ENCODE data around the gene TTLL5. TPM values are rescaled to one million over a fixed set of nuclear protein-coding genes. Genes with fewer than 3 reads are reported as not detected.

The TTLL5 gene
- total and polyA plus RNA-seq, 9 of the 15 experiments (the other 6 are each of a cell fraction or from before 2014, with no cell fraction given): 4.1 to 18.9 (median 12.6) TPM

DNA sequence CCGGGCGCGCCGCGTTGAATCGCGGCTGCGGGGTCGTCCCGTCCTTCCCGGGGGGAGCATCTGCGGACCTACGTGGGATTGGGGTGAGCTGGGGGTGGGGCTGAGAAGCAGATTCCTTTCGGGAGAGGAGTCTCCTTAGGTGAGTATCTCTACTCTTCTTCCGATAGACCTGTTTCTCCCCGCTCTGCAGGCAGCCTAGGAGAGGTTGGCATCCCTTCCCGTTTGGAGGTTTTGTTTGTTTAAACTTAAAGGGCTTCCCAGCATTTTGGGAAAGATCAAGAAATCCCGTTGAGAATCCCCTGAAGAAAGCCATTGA lies 411 bp downstream of the TTLL5 start:
- H3K4me3 ChIP-seq: peak overlapping the region; percentile 96
- TF ChIP-seq PCBP1 (IDR thresholded peaks at IDR 0.05; ENCODE audit: low read depth, low read length, poor library complexity, severe bottlenecking) (peak; percentile 8), FOXJ2 (tag; IDR thresholded peaks at IDR 0.05) (peak; percentile 3; the same call in 1 of the 2 replicates), ILK (tag; IDR thresholded peaks at IDR 0.05; ENCODE audit: borderline replicate concordance, low read depth) (no peak), SAP30 (IDR thresholded peaks at IDR 0.05; ENCODE audit: borderline replicate concordance, insufficient read depth, low read depth, low read length, poor library complexity, severe bottlenecking) (peak; percentile 29), PHF8 (IDR thresholded peaks at IDR 0.05; ENCODE audit: borderline replicate concordance, low read length) (peak; percentile 11; the same call in 1 of the 2 replicates), RBBP5 (IDR thresholded peaks at IDR 0.05; ENCODE audit: borderline replicate concordance, insufficient read depth, low read length, poor library complexity, severe bottlenecking) (peak; percentile 1), CC2D1A (IDR thresholded peaks at IDR 0.05) (no peak)
- TF ChIP-seq, protein P1, sequence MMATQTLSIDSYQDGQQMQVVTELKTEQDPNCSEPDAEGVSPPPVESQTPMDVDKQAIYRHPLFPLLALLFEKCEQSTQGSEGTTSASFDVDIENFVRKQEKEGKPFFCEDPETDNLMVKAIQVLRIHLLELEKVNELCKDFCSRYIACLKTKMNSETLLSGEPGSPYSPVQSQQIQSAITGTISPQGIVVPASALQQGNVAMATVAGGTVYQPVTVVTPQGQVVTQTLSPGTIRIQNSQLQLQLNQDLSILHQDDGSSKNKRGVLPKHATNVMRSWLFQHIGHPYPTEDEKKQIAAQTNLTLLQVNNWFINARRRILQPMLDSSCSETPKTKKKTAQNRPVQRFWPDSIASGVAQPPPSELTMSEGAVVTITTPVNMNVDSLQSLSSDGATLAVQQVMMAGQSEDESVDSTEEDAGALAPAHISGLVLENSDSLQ (IDR thresholded peaks at IDR 0.05): no peak
- in situ Hi-C loops (cut with MboI): loop anchor here (25.0 kb wide), 1 partner anchor 524 kb away; the partner anchor contains the start of gene NEK9

More for the DNA sequence above, 411 bp downstream of the TTLL5 start:
- peaks cover 0 to 4% of the 10 kb centered on the region in 2 experiments; a peak in 4 of 5 replicates for H3K4me1 ChIP-seq (replicated peaks in 1 of 2; ENCODE audit: control insufficient read depth in 2 of 2, insufficient read depth in 2 of 2, low read length in 2 of 2)
- H3K27ac ChIP-seq (ENCODE audit: extremely low read depth, low read depth, low read length): peak overlapping the region; percentile 71
- peaks cover 25% of the 10 kb centered on the region for H3K79me2 ChIP-seq (ENCODE audit: control insufficient read depth, insufficient read depth, low read length)
- peak overlapping the region; percentile 90 for H2AFZ ChIP-seq (ENCODE audit: low read depth, low read length)
- ATAC-seq: peak; percentile 8
- WGBS (ENCODE audit: insufficient coverage, low coverage, missing lambda C conversion rate): 0% methylated on average over 9 of the region's 18 CpGs
- H3K27me3 ChIP-seq (ENCODE audit: control insufficient read depth in 2 of 2, insufficient read depth in 2 of 2, low read length in 2 of 2): no peaks in the 10 kb centered on the region
- no peaks in the 10 kb centered on the region for H3K9me1 ChIP-seq (ENCODE audit: control insufficient read depth, insufficient read depth, low read length)
- H3K36me3 ChIP-seq (ENCODE audit: control insufficient read depth, insufficient read depth, low read length): peaks cover 25% of the 10 kb centered on the region; the same call in 2 of the 3 replicates
- DNase-seq (ENCODE audit: extremely low read depth in 1 of 4, low spot score in 3 of 4): no peak
- ChIA-PET POLR2A (interaction anchor here (0.7 to 1.3 kb wide), 2 partner anchors 24 to 103 kb away, joined by 3 to 6 read pairs; no protein-coding TSS in a partner anchor), CTCF (ENCODE audit: low intra/inter-chr PET ratio) (no interaction called here)
- no peaks in the 10 kb centered on the region for H4K20me1 ChIP-seq (replicated peaks; ENCODE audit: control insufficient read depth, insufficient read depth, low read length)
- TSS peak; percentile 49 for BruUV-seq (replicated peaks)
- no peak for FAIRE-seq
- peak overlapping the region; percentile 91 for H3K4me2 ChIP-seq (ENCODE audit: insufficient read depth, low read length)
- intact Hi-C loops (cut with micrococcal nuclease): no loop called here
- H3K9me3 ChIP-seq (replicated peaks; ENCODE audit: control insufficient read depth, insufficient read depth, low read depth, low read length): no peaks in the 10 kb centered on the region
- peak overlapping the region; percentile 68 to 97 for H3K9ac ChIP-seq (ENCODE audit: insufficient read depth in 1 of 2, low read depth in 2 of 2, low read length in 2 of 2)
